NCI-H2196 treated with DMSO at 0.1 percent for 48 hours (cell line): ENCODE measurements around the gene PRPF40B.
"Not testable (repeated sequence)": the region's sequence is repeated elsewhere in the genome, so short reads cannot be mapped to it uniquely, and the experiment has no call there.

ENCODE experiments used
- DNase-seq: peaks from one replicate; lab custom pipeline; 2025; ENCODE audit not compliant: unreplicated experiment; lab: John Stamatoyannopoulos, UW

Gene PRPF40B

GRCh38 chr12:49609059-49609874, 14.1 kb upstream of the PRPF40B start:
- no peak for DNase-seq

- no peak for DNase-seq
These were observed 13.5 kb upstream of the PRPF40B start for GRCh38 chr12:49609875-49610154.

GRCh38 chr12:49610785-49611184, 12.6 kb upstream of the PRPF40B start:
- not testable (repeated sequence) for DNase-seq

GRCh38 chr12:49612210-49612609, 11.2 kb upstream of the PRPF40B start:
- DNase-seq, result no peak

DNA sequence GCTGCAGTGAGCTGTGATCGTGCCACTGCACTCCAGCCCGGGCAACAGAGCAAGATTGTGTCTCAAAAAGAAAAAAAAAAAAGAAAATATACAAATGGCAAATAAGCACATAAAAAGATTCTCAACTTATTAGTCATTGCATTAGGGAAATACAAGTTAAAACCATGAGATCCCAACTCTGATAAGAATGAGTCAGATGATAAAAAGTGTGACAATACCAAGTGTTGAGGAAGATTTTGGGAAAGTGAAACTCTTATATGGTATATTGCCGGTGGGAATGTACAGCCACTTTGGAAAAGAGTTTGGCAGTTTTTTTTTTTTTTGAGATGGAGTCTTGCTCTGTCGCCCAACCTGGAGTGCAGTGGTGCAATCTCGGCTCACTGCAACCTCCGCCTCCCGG, 7.6 kb upstream of the PRPF40B start:
- no peak for DNase-seq

- no peak for DNase-seq
These were observed 6.7 kb upstream of the PRPF40B start for GRCh38 chr12:49616533-49617219.

DNA sequence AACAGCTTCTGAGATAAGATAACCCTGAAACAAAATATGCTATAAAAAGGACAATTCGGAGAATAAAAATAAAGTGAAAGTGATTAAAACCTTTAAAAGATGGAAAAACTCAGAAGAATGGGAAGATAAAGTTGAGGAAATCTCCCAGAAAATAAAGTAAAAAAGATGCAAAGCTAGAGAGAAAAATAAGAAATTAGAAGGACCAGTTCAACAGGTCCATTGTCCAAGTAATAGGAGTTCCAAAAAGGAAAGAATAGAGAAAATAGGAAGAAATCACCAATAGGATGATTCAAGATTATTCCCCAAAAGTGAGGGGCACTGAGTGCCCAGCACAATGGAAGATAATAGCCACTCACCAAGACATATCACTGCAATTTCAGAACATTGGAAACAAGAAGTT, 4.8 kb upstream of the PRPF40B start:
- no peak for DNase-seq

- DNase-seq, result no peak
These were observed 4.1 kb upstream of the PRPF40B start for GRCh38 chr12:49619286-49619685.

DNA sequence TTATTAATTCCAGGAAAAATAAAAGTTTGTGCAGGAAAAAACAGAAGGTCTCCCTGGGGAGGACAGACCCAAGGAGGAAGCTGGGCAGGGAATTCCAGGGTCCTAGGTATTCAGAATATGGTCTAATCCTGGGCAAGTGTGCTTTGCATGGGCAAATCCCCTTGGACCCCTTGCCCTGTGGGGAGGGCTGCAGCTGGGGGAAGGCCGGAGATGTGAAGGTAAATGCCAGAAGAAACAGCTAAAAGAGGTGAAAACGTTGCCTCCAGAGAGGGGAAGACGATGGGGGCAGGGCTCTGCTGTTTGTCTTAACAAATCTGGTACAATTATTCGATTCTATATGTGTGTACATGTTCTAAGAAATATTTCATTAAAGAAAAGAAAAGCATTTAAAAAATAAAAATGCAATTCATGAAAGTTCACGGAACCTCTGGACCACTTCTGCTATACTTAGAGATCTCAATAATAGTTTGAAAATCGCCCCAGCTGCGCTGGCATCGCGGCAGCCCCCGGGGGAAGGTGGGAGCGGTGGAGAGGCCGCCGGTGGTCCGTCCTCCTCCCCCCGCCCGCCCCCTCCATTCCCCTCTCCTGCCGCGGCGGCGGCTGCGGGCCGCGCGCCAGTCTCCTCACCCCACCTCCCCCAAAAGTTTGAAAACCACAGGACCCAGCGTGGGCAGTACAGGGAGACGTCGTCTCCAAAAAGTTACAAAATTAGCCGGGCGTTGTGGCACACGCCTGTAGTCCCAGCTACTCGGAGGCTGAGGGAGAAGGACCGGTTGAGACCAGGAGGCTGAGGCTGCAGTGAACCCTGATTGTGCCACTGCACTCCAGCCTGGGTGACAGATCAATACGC, 1.5 kb upstream of the PRPF40B start:
- DNase-seq, result no peak

- DNase-seq, result no peak
These were observed 740 bp upstream of the PRPF40B start for GRCh38 chr12:49622501-49623141.

- no peak for DNase-seq
These were observed 1.7 kb downstream of the PRPF40B start for GRCh38 chr12:49624921-49625577.

DNA sequence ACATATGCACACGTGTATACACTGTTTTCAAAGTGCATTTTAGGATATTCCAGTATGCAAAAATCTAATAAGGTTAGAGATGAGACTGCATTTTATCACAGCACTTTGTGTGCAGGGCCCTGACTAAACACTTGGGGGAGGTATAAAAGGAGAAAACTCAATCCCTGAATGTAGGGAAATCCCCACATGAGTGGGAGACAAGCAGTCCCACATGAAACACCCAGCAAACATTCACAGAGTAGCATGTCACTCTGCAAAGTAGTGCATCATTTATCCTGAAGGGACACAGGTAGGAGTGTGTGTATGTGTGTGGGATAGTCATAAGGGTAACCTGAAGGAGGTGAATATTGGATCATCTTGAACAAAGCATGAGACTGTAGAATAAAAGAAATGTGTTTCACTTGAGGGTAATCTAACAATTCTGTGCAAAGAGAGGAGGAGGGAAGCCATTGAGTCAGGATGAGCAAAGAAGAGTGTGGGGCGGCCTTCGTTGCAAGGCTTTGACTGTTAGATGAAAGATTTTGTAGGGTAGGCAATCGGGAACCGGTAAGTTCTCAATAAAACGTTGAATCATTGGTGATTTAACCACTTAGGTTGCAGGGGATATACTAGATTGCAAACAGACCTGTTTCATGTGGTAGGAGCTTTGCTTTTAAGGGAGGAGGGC, 2.9 kb downstream of the PRPF40B start:
- no peak for DNase-seq

GRCh38 chr12:49626836-49627235, 3.5 kb downstream of the PRPF40B start:
- DNase-seq, result no peak

GRCh38 chr12:49627752-49628360, 4.5 kb downstream of the PRPF40B start:
- no peak for DNase-seq

DNA sequence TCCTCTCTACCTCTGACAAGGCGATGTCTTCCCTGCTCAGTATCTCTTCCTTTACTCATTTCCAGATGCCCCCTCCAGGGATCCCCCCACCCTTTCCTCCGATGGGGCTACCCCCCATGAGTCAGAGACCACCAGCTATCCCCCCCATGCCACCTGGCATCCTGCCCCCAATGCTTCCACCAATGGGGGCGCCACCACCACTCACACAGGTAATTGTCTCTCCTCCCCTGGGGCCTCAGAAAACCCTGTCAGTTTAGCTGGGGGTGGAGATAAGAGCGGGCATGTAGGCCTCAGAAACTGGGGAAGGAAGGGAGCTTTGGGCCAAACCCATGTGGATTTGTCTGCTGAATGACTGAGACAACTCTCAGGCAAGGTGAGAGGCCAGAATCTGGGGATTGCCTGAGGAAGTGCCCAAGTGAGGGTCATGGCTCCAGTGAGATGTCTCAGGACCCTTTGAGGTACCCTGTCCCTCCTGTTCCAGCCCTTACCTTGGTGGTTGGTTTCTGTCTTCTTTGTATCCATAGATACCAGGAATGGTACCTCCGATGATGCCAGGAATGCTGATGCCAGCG, 8.1 kb downstream of the PRPF40B start:
- DNase-seq, result no peak

- no peak for DNase-seq
These were observed 9.0 kb downstream of the PRPF40B start for GRCh38 chr12:49632401-49632800.

GRCh38 chr12:49632986-49633702, 9.8 kb downstream of the PRPF40B start:
- no peak for DNase-seq

- no peak for DNase-seq
These were observed 10.5 kb downstream of the PRPF40B start for GRCh38 chr12:49633703-49634345.
